CD4-positive, CD25-positive, alpha-beta regulatory T cell (primary cell): ENCODE results near the gene BLVRB. TPM values are rescaled to one million over a fixed set of nuclear protein-coding genes. Genes with fewer than 3 reads are reported as not detected.
"Not testable (repeated sequence)": the region's sequence is repeated elsewhere in the genome, so short reads cannot be mapped to it uniquely, and the experiment has no call there.

Experiments used
- ATAC-seq, 2 donors: fragments of 150-1000 bp; cut with Tn5 transposase; one replicate each; pipeline ENCODE4 v1.10.0; 2021; ENCODE audit warnings: low read depth in 2 of 2, moderate number of reproducible peaks in 2 of 2, moderate library complexity in 1 of 2
- DNase-seq, 3 donors: peaks; one replicate each; pipeline versions ENCODE4 v3.0.0 to v3.0.0-alpha.2; 2012 to 2022; ENCODE audit warnings: mixed read lengths in 1 of 3
- H3K27ac ChIP-seq: one replicate; pipeline ENCODE4 v1.7.0; 2013; ENCODE audit warnings: mild to moderate bottlenecking, low read length; ENCODE audit not compliant: insufficient read depth, poor library complexity, severe bottlenecking
- H3K27me3 ChIP-seq: one replicate; pipeline ENCODE4 v1.7.0; 2013; ENCODE audit warnings: low read length; ENCODE audit not compliant: control insufficient read depth, insufficient read depth
- H3K36me3 ChIP-seq: one replicate; pipeline ENCODE4 v1.7.0; 2013; ENCODE audit warnings: mild to moderate bottlenecking, low read length, moderate library complexity; ENCODE audit not compliant: control insufficient read depth, insufficient read depth
- H3K4me1 ChIP-seq: 2 replicates; pipeline ENCODE4 v1.7.0; 2013; ENCODE audit warnings: mild to moderate bottlenecking, low read length; ENCODE audit not compliant: insufficient read depth, control insufficient read depth, poor library complexity, severe bottlenecking
- H3K4me3 ChIP-seq: one replicate; pipeline ENCODE4 v1.7.0; 2013; ENCODE audit warnings: low read depth, mild to moderate bottlenecking, low read length, moderate library complexity
- H3K9me3 ChIP-seq, 2 experiments: 1 replicate in 1 of 2; 2 replicates in 1 of 2; pipeline ENCODE4 v1.7.0; 2013; ENCODE audit warnings: low read length in 2 of 2, mild to moderate bottlenecking in 1 of 2, moderate library complexity in 1 of 2; ENCODE audit not compliant: control insufficient read depth in 2 of 2
- H3K27ac Mint-ChIP-seq, 3 donors: one replicate each; pipeline ENCODE4 v1.8.0; 2020 to 2022; ENCODE audit warnings: mild to moderate bottlenecking in 3 of 3, mixed read lengths in 3 of 3, moderate library complexity in 2 of 3
- H3K27me3 Mint-ChIP-seq: one replicate; pipeline ENCODE4 v1.8.0; 2022; ENCODE audit warnings: mild to moderate bottlenecking, mixed read lengths
- H3K36me3 Mint-ChIP-seq: one replicate; pipeline ENCODE4 v1.8.0; 2020; ENCODE audit warnings: mixed read lengths
- H3K4me1 Mint-ChIP-seq, 4 donors: one replicate each; pipeline ENCODE4 v1.8.0; 2020 to 2022; ENCODE audit warnings: mixed read lengths in 4 of 4, mild to moderate bottlenecking in 1 of 4
- H3K4me3 Mint-ChIP-seq, 4 donors: one replicate each; pipeline ENCODE4 v1.8.0; 2020 to 2022; ENCODE audit warnings: mild to moderate bottlenecking in 4 of 4, mixed read lengths in 4 of 4, moderate library complexity in 3 of 4
- H3K9me3 Mint-ChIP-seq, 7 donors: one replicate each; pipeline ENCODE4 v1.8.0; 2020 to 2022; ENCODE audit warnings: mixed read lengths in 7 of 7, mild to moderate bottlenecking in 3 of 7, moderate library complexity in 2 of 7
- polyA plus RNA-seq, 4 donors: library from polyadenylated mRNA; unstranded; fragments of 300-500 nt; fragmentation: Illumina TruSeq; gene quantifications; one replicate each; pipeline ENCODE4 v1.2.3, GENCODE V29; 2021
- total RNA-seq: library from RNA; stranded (reverse); gene quantifications from one replicate; pipeline ENCODE4 v1.2.3, GENCODE V29; 2022

The BLVRB gene
- total and polyA plus RNA-seq, 5 donors from 2014 or later = 6.2 to 48.6 (median 22.4) TPM

DNA sequence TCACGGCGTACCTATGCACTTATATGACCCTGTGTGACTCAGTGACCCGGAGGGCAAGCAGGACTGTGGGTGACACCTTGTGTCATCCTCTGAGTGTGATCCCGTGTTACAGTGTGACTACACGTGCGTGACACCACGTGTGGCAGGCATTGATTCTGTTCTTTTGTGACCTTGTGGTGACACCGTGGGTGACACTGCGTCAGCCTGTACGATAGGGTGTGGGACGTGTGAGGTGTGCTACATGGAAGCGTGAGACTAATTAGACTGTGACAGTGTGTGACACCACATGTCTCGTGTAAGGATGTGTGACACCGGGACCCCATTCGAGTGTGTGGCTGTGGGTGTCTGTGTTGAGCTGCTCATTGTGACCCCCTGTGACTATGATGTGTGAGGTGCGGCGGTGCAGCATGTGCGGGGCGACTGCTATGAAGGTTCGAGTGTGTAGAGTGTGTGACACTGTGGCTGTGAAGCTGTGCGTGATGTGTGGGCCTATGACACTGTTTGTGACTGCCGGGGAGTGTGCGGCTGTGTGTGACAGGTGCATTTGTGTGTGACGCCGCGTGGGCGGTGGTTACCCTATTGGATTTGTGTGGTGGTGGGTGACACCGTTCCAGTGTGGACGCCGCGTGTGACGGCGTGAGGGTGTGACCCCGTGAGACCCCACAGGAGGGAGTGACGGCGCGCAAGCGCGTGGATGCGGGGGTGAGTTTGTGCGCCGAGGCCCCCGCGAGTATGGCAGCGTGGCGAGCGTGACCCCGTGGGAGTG lies 857 bp upstream of the BLVRB start:
- DNase-seq = peak in 1 of 3 donors; percentile 44
- no peaks in the 10 kb centered on the region for H3K36me3 ChIP-seq
- peaks cover 28% of the 10 kb centered on the region for H3K4me1 ChIP-seq
- ATAC-seq = peak; percentile 54 to 62
- H3K4me3 ChIP-seq = peak overlapping the region; percentile 86
- Mint-ChIP-seq H3K9me3 (no peaks in the 10 kb centered on the region), H3K27ac (peak overlapping the region; percentile 7 to 93 (median 92)), H3K36me3 (no peaks in the 10 kb centered on the region), H3K4me1 (peaks cover 0 to 30% (median 13%) of the 10 kb centered on the region in 4 donors), H3K4me3 (peak overlapping the region; percentile 19 to 86 (median 82)), H3K27me3 (peaks cover 16% of the 10 kb centered on the region)
- H3K27me3 ChIP-seq = peaks cover 7% of the 10 kb centered on the region
- peak overlapping the region; percentile 67 for H3K27ac ChIP-seq
- H3K9me3 ChIP-seq = no peaks in the 10 kb centered on the region

DNA sequence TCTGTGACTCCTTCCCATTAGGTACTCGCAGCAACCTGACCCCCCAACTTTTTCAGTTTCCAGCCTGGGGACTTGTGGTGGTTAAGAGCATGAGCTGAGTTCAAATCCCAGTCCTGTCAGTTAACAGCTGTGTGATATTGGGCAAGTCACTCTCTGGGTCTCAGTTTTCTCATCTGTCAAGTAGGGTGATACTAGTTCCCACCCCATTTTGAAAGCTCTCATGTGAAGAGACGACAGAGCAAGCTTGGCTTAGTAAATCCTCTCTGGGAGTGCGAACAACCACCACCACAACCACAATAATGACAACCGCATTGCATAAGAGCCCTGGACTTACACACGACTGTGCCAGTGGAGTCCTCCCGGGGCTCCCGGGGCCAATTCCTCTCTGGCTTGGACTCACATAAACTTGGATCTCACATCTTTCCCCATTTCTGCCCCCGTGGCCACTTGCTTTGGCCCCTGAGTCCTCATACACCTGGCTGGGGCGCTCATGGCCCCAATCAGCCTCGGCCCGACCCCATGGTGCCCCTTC lies 454 bp downstream of the BLVRB start:
- Histone ChIP-seq H3K27ac (peak overlapping the region; percentile 61), H3K36me3 (no peaks in the 10 kb centered on the region), H3K27me3 (peaks cover 7% of the 10 kb centered on the region), H3K4me3 (peak overlapping the region; percentile 59), H3K9me3 (no peaks in the 10 kb centered on the region), H3K4me1 (peaks cover 28% of the 10 kb centered on the region)
- Mint-ChIP-seq H3K4me1 (peaks cover 0 to 30% (median 13%) of the 10 kb centered on the region in 4 donors), H3K36me3 (no peaks in the 10 kb centered on the region), H3K9me3 (no peaks in the 10 kb centered on the region), H3K27me3 (peaks cover 16% of the 10 kb centered on the region), H3K4me3 (peak overlapping the region; percentile 19 to 86 (median 82)), H3K27ac (peak overlapping the region; percentile 48 to 93 (median 92))
- ATAC-seq = no peak
- DNase-seq = peak in 1 of 3 donors; percentile 48

GRCh38 chr19:40464059-40465024 lies 1.2 kb downstream of the BLVRB start:
- no peaks in the 10 kb centered on the region for H3K9me3 Mint-ChIP-seq
- no peak for ATAC-seq
- peaks cover 16% of the 10 kb centered on the region for H3K27me3 Mint-ChIP-seq
- Histone ChIP-seq H3K4me3 (peak overlapping the region; percentile 59), H3K9me3 (no peaks in the 10 kb centered on the region), H3K27ac (no peak overlapping the region), H3K36me3 (no peaks in the 10 kb centered on the region), H3K4me1 (peaks cover 28% of the 10 kb centered on the region), H3K27me3 (peaks cover 7% of the 10 kb centered on the region)
- peak overlapping the region; percentile 19 to 86 (median 82) for H3K4me3 Mint-ChIP-seq
- H3K27ac Mint-ChIP-seq = peak overlapping the region in 1 of 3 donors; percentile 92
- H3K36me3 Mint-ChIP-seq = no peaks in the 10 kb centered on the region
- peak; percentile 49 to 66 (median 51) for DNase-seq
- H3K4me1 Mint-ChIP-seq = peaks cover 0 to 30% (median 13%) of the 10 kb centered on the region in 4 donors

GRCh38 chr19:40463587-40464037 lies 1.9 kb downstream of the BLVRB start:
- H3K27me3 Mint-ChIP-seq = peaks cover 15% of the 10 kb centered on the region
- not testable (repeated sequence) for H3K27ac ChIP-seq, H3K4me3 Mint-ChIP-seq, DNase-seq, H3K9me3 Mint-ChIP-seq, H3K36me3 ChIP-seq, H3K27ac Mint-ChIP-seq, H3K27me3 ChIP-seq, ATAC-seq, H3K9me3 ChIP-seq, H3K36me3 Mint-ChIP-seq, H3K4me3 ChIP-seq
- H3K4me1 ChIP-seq = peaks cover 28% of the 10 kb centered on the region
- H3K4me1 Mint-ChIP-seq = peaks cover 0 to 30% (median 13%) of the 10 kb centered on the region in 4 donors

GRCh38 chr19:40461669-40462221 lies 3.8 kb downstream of the BLVRB start:
- Mint-ChIP-seq H3K9me3 (no peaks in the 10 kb centered on the region), H3K4me3 (no peak overlapping the region), H3K36me3 (no peaks in the 10 kb centered on the region), H3K4me1 (peaks cover 0 to 25% (median 13%) of the 10 kb centered on the region in 4 donors), H3K27ac (no peak overlapping the region), H3K27me3 (peaks cover 6% of the 10 kb centered on the region)
- H3K36me3 ChIP-seq = no peaks in the 10 kb centered on the region
- H3K9me3 ChIP-seq = no peaks in the 10 kb centered on the region
- no peaks in the 10 kb centered on the region for H3K27me3 ChIP-seq
- ATAC-seq (no peak), DNase-seq (no peak)
- peaks cover 22% of the 10 kb centered on the region for H3K4me1 ChIP-seq
- no peak overlapping the region for H3K27ac ChIP-seq
- H3K4me3 ChIP-seq = no peak overlapping the region

GRCh38 chr19:40460185-40460584 lies 5.4 kb downstream of the BLVRB start:
- Histone ChIP-seq H3K36me3 (no peaks in the 10 kb centered on the region), H3K9me3 (no peaks in the 10 kb centered on the region), H3K4me3 (no peak overlapping the region), H3K4me1 (peaks cover 8% of the 10 kb centered on the region), H3K27me3 (no peaks in the 10 kb centered on the region), H3K27ac (no peak overlapping the region)
- DNase-seq (no peak), ATAC-seq (no peak)
- no peaks in the 10 kb centered on the region for H3K27me3 Mint-ChIP-seq
- H3K36me3 Mint-ChIP-seq = no peaks in the 10 kb centered on the region
- H3K4me3 Mint-ChIP-seq = no peak overlapping the region
- H3K9me3 Mint-ChIP-seq = no peaks in the 10 kb centered on the region
- peaks cover 0 to 13% (median 4%) of the 10 kb centered on the region in 4 donors for H3K4me1 Mint-ChIP-seq
- no peak overlapping the region for H3K27ac Mint-ChIP-seq

GRCh38 chr19:40458597-40458974 lies 7.0 kb downstream of the BLVRB start:
- H3K27me3 Mint-ChIP-seq = no peaks in the 10 kb centered on the region
- Histone ChIP-seq H3K4me1 (no peaks in the 10 kb centered on the region), H3K4me3 (no peak overlapping the region), H3K9me3 (no peaks in the 10 kb centered on the region), H3K27ac (no peak overlapping the region), H3K27me3 (no peaks in the 10 kb centered on the region), H3K36me3 (no peaks in the 10 kb centered on the region)
- no peaks in the 10 kb centered on the region for H3K36me3 Mint-ChIP-seq
- peaks cover 0 to 4% (median under 1%) of the 10 kb centered on the region in 4 donors for H3K4me1 Mint-ChIP-seq
- no peaks in the 10 kb centered on the region for H3K9me3 Mint-ChIP-seq
- ATAC-seq (no peak), DNase-seq (no peak)
- no peak overlapping the region for H3K4me3 Mint-ChIP-seq
- H3K27ac Mint-ChIP-seq = no peak overlapping the region
